Vagina (tissue), 2 donors: ENCODE measurements around the gene TECPR1.

Source experiments
- CTCF ChIP-seq, 3 experiments: fragments of 450-650 bp in 2 of 3; fragments of 200-600 bp in 1 of 3; sonication (generic) in 1 of 3; IDR thresholded peaks; one replicate each; pipeline ENCODE4 v1.5.1; 2017 to 2019; ENCODE audit warnings: antibody characterized with exemption in 3 of 3, mild to moderate bottlenecking in 2 of 3, moderate library complexity in 2 of 3
- POLR2A ChIP-seq, 2 donors: fragments of 450-650 bp; IDR thresholded peaks; one replicate each; pipeline ENCODE4 v1.6.1; 2017; ENCODE audit warnings: antibody characterized with exemption in 2 of 2, mild to moderate bottlenecking in 2 of 2, moderate library complexity in 2 of 2

- TF ChIP-seq POLR2A (IDR thresholded peaks at IDR 0.05) (no peak), CTCF (IDR thresholded peaks at IDR 0.05) (no peak)
These were observed 34.9 kb upstream of the TECPR1 start for GRCh38 chr7:98286701-98287485.
